ENCODE data around the gene PELI1. TPM values are rescaled to one million over a fixed set of nuclear protein-coding genes. Genes with fewer than 3 reads are reported as not detected.
"Not testable (repeated sequence)": the region's sequence is repeated elsewhere in the genome, so short reads cannot be mapped to it uniquely, and the experiment has no call there.

PELI1 gene
- total and polyA plus RNA-seq, 7 donors = 4.4 to 7.6 (median 6.9) TPM

GRCh38 chr2:64086347-64087082 lies 57.7 kb downstream of the PELI1 start:
- ATAC-seq (no peak), DNase-seq (no peak)
- TF ChIP-seq, protein P1, sequence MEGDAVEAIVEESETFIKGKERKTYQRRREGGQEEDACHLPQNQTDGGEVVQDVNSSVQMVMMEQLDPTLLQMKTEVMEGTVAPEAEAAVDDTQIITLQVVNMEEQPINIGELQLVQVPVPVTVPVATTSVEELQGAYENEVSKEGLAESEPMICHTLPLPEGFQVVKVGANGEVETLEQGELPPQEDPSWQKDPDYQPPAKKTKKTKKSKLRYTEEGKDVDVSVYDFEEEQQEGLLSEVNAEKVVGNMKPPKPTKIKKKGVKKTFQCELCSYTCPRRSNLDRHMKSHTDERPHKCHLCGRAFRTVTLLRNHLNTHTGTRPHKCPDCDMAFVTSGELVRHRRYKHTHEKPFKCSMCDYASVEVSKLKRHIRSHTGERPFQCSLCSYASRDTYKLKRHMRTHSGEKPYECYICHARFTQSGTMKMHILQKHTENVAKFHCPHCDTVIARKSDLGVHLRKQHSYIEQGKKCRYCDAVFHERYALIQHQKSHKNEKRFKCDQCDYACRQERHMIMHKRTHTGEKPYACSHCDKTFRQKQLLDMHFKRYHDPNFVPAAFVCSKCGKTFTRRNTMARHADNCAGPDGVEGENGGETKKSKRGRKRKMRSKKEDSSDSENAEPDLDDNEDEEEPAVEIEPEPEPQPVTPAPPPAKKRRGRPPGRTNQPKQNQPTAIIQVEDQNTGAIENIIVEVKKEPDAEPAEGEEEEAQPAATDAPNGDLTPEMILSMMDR (IDR thresholded peaks at IDR 0.05) = no peak
- Histone ChIP-seq H3K4me1 (peaks cover 4% of the 10 kb centered on the region), H3K27ac (no peak overlapping the region), H3K27me3 (ENCODE audit: insufficient read depth in 3 of 3, low read length in 2 of 3) (no peaks in the 10 kb centered on the region), H3K36me3 (ENCODE audit: insufficient read depth in 1 of 2, low read depth in 1 of 2) (peaks cover 2 to 4% of the 10 kb centered on the region in 2 donors), H3K4me3 (no peak overlapping the region), H3K9me3 (no peaks in the 10 kb centered on the region)
- WGBS, 3 donors = 87 to 96% (median 93%) methylated on average over 6 of the region's 6 CpGs
- intact Hi-C loops (cut with DNase I) = no loop called here

DNA sequence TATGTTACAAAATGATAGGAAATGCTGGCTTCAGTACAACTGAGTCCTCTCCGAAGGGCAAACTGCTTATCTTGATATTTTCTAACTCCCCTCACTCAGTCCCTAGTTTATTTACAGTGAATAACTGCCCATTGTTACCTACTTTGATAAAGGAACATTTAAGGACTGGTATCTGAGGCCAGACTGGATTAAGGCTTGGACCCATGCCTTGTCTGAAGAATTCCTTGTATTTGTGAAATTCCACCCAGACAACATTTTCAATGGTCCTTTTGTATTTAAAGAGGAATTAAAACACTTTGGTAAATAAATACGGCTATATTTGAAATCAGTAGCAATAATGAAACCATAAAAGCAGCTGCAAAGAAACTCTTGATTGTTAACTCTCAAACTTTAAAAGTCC lies 58.3 kb downstream of the PELI1 start:
- no peak for DNase-seq
- peaks cover 0 to 2% of the 10 kb centered on the region in 2 donors for H3K36me3 ChIP-seq (ENCODE audit: insufficient read depth in 1 of 2, low read depth in 1 of 2)
- no peaks in the 10 kb centered on the region for H3K27me3 ChIP-seq (ENCODE audit: insufficient read depth in 3 of 3, low read length in 2 of 3)
- H3K9me3 ChIP-seq = no peaks in the 10 kb centered on the region
- intact Hi-C loops (cut with DNase I) = no loop called here
- no peak for ATAC-seq
- no peak overlapping the region for H3K4me3 ChIP-seq
- WGBS, 3 donors = 15 to 41% (median 30%) methylated on average over 2 of the region's 2 CpGs
- TF ChIP-seq, protein P1 (IDR thresholded peaks at IDR 0.05) = no peak
- no peak overlapping the region for H3K27ac ChIP-seq
- H3K4me1 ChIP-seq = peaks cover 4% of the 10 kb centered on the region

DNA sequence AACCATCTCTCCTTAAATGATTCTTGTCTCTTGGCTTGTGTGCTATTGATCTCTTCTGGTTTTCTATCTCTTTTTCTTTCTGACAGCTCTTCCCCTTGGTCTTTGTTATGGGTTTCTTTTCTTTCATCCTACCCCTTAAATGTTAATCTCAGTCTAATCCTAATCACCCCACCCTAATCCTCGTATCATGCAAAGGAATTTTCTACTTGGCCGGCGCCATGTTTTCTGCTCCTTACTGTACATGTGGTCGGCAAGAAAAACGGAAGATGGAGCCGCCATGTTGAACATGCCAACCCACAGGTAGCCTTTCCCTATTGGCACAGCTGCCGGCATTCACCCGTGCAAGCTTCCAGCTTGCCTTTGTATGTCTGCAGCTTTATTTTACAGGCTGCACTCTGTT lies 63.2 kb downstream of the PELI1 start:
- ATAC-seq (no peak), DNase-seq (no peak)
- Histone ChIP-seq H3K27me3 (ENCODE audit: insufficient read depth in 3 of 3, low read length in 2 of 3) (no peaks in the 10 kb centered on the region), H3K27ac (no peak overlapping the region), H3K36me3 (ENCODE audit: insufficient read depth in 1 of 2, low read depth in 1 of 2) (no peaks in the 10 kb centered on the region), H3K9me3 (no peaks in the 10 kb centered on the region), H3K4me1 (peaks cover 4% of the 10 kb centered on the region), H3K4me3 (no peak overlapping the region)
- WGBS, 3 donors = 78 to 90% (median 81%) methylated on average over 8 of the region's 8 CpGs
- intact Hi-C loops (cut with DNase I) = no loop called here
- TF ChIP-seq, protein P1 (IDR thresholded peaks at IDR 0.05) = no peak

GRCh38 chr2:64080179-64080578 lies 64.0 kb downstream of the PELI1 start:
- Histone ChIP-seq H3K27me3 (ENCODE audit: insufficient read depth in 3 of 3, low read length in 2 of 3) (no peaks in the 10 kb centered on the region), H3K36me3 (ENCODE audit: insufficient read depth in 1 of 2, low read depth in 1 of 2) (no peaks in the 10 kb centered on the region), H3K9me3 (no peaks in the 10 kb centered on the region), H3K4me3 (no peak overlapping the region), H3K4me1 (no peaks in the 10 kb centered on the region), H3K27ac (no peak overlapping the region)
- ATAC-seq (no peak), DNase-seq (no peak)
- TF ChIP-seq, protein P1 (IDR thresholded peaks at IDR 0.05) = no peak
- WGBS, 3 donors = 83 to 95% (median 92%) methylated on average over 1 of the region's 1 CpG
- intact Hi-C loops (cut with DNase I) = no loop called here

DNA sequence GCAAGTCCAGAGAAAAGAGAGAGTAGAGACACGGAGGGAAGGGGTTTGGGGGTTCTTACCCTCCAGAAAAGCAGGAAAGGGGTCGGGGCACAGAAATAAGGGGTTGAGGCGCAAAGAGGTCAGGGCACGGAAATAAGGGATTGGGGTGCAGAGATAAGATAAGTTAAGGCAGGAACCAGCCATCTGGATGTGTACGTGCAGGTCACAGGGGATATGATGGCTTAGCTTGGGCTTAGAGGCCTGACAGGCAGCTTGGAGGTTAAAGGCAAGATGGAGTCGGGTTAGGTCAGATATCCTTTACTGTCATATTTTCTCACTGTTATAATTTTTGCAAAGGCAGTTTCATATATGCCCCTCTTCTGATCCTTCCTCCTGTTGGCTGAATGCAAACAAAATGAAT lies 64.5 kb downstream of the PELI1 start:
- H3K27me3 ChIP-seq (ENCODE audit: insufficient read depth in 3 of 3, low read length in 2 of 3); ATAC-seq; H3K4me1 ChIP-seq; H3K9me3 ChIP-seq; H3K4me3 ChIP-seq; H3K36me3 ChIP-seq (ENCODE audit: insufficient read depth in 1 of 2, low read depth in 1 of 2); intact Hi-C loops (cut with DNase I); DNase-seq; H3K27ac ChIP-seq: not testable (repeated sequence)
- 93 to 94% (median 94%) methylated on average over 6 of the region's 6 CpGs for WGBS, 3 donors

- ATAC-seq; DNase-seq; H3K9me3 ChIP-seq; H3K36me3 ChIP-seq (ENCODE audit: insufficient read depth in 1 of 2, low read depth in 1 of 2); H3K4me3 ChIP-seq; H3K27ac ChIP-seq; H3K27me3 ChIP-seq (ENCODE audit: insufficient read depth in 3 of 3, low read length in 2 of 3); H3K4me1 ChIP-seq; intact Hi-C loops (cut with DNase I): not testable (repeated sequence)
- 89 to 91% (median 90%) methylated on average over 7 of the region's 7 CpGs for WGBS, 3 donors
Measured at GRCh38 chr2:64076828-64077227, 67.4 kb downstream of the PELI1 start.

GRCh38 chr2:64074616-64075015 lies 69.6 kb downstream of the PELI1 start:
- H3K36me3 ChIP-seq (ENCODE audit: insufficient read depth in 1 of 2, low read depth in 1 of 2); H3K4me3 ChIP-seq; H3K4me1 ChIP-seq; intact Hi-C loops (cut with DNase I); H3K27me3 ChIP-seq (ENCODE audit: insufficient read depth in 3 of 3, low read length in 2 of 3); H3K27ac ChIP-seq; ATAC-seq; DNase-seq; H3K9me3 ChIP-seq: not testable (repeated sequence)
- 93 to 97% (median 96%) methylated on average over 6 of the region's 6 CpGs for WGBS, 3 donors

Data from psoas muscle (tissue), 8 donors.